ENCODE data around the gene FYB1.

FYB1 gene

GRCh38 chr5:39079147-39079546, 140.2 kb downstream of the FYB1 start:
- no peak for DNase-seq

- no peak for DNase-seq
Observed at GRCh38 chr5:39076757-39077728, 142.3 kb downstream of the FYB1 start.

- no peak for DNase-seq
Observed at GRCh38 chr5:39076101-39076756, 143.1 kb downstream of the FYB1 start.

GRCh38 chr5:39074017-39074814, 145.1 kb downstream of the FYB1 start, which contains the start of gene RICTOR:
Gene RICTOR, minus strand, starts transcription at chr5:39074399. Its CDS starts 22 bp downstream, at chr5:39074377.
- DNase-seq = peak; percentile 76 to 89 (median 87)

GRCh38 chr5:39073767-39074016, 145.7 kb downstream of the FYB1 start:
- DNase-seq = peak in 1 of 6 experiments; percentile 58

- peak; percentile 44 to 82 (median 60) for DNase-seq
Observed at GRCh38 chr5:39072925-39073766, 146.2 kb downstream of the FYB1 start.

- DNase-seq = no peak
Observed at GRCh38 chr5:39068099-39068498, 151.3 kb downstream of the FYB1 start.

GRCh38 chr5:39064450-39064849, 154.9 kb downstream of the FYB1 start:
- DNase-seq = no peak

- no peak for DNase-seq
Observed at GRCh38 chr5:39063037-39063436, 156.3 kb downstream of the FYB1 start.

GRCh38 chr5:39062530-39062929, 156.8 kb downstream of the FYB1 start:
- DNase-seq = no peak

GRCh38 chr5:39062104-39062503, 157.3 kb downstream of the FYB1 start:
- DNase-seq = no peak

- no peak for DNase-seq
Observed at GRCh38 chr5:39059064-39059463, 160.3 kb downstream of the FYB1 start.

GRCh38 chr5:39058178-39058921, 161.0 kb downstream of the FYB1 start:
- DNase-seq = no peak

- DNase-seq = no peak
Observed at GRCh38 chr5:39057734-39058133, 161.6 kb downstream of the FYB1 start.

GRCh38 chr5:39055768-39056398, 163.5 kb downstream of the FYB1 start:
- DNase-seq = no peak
